ENCODE measurements around the gene DPY19L1.
"Not testable (repeated sequence)": the region's sequence is repeated elsewhere in the genome, so short reads cannot be mapped to it uniquely, and the experiment has no call there.

GRCh38 chr7:35072950-35073827 is 35.9 kb upstream of the DPY19L1 start:
- TF ChIP-seq POLR2A (IDR thresholded peaks at IDR 0.05; ENCODE audit: low read length); GATA1 (IDR thresholded peaks at IDR 0.05; ENCODE audit: low read depth, low read length): not testable (repeated sequence)
